HepG2 (cell line): ENCODE measurements around the gene NFRKB. TPM values are rescaled to one million over a fixed set of nuclear protein-coding genes. Genes with fewer than 3 reads are reported as not detected.

Experiments
- ATAC-seq: fragments of 200-7000 bp; cut with Tn5 transposase; 3 replicates; pipeline ENCODE4 v1.9.1; 2020; ENCODE audit warnings: mild to moderate bottlenecking, moderate library complexity
- BruUV-seq: library from RNA; stranded (reverse); fragments of 400-500 nt; replicated peaks from 2 replicates; lab custom pipeline; 2021; lab: Mats Ljungman, UMichigan
- CTCF ChIA-PET: fragments of 300-600 bp; formaldehyde crosslinking; extraction: SDS; loops from one replicate; lab custom pipeline; 2021; ENCODE audit warnings: low total read pairs, inconsistent platforms, low intra/inter-chr PET ratio; lab: Yijun Ruan, JAX
- POLR2A ChIA-PET: fragments of 350-600 bp; sonication (Branson Sonifier 250); formaldehyde crosslinking; loops from one replicate; lab custom pipeline; 2020; ENCODE audit warnings: antibody characterized with exemption, inconsistent platforms; lab: Yijun Ruan, JAX
- DNase-seq: peaks from one replicate; pipeline ENCODE4 v3.0.0-alpha.2; 2015; ENCODE audit warnings: low spot score
- FAIRE-seq: peaks from 3 replicates; lab custom pipeline; 2011; peaks lifted over from hg19 to GRCh38; lab: Jason Lieb, UNC
- H2AFZ ChIP-seq: one replicate; pipeline ENCODE4 v1.6.1; 2011; ENCODE audit warnings: low read length, inconsistent platforms
- H3K27ac ChIP-seq: fragments of 300-600 bp; 3 replicates; pipeline ENCODE4 v1.8.0; 2011; ENCODE audit warnings: mixed run types, mild to moderate bottlenecking, mixed read lengths, low read length, inconsistent platforms; ENCODE audit not compliant: insufficient read depth; ENCODE audit errors: extremely low read length
- H3K27me3 ChIP-seq, 2 experiments: fragments of 200-600 bp in 1 of 2; 2 replicates in 1 of 2; 3 replicates in 1 of 2; pipeline versions ENCODE4 v1.6.0 to v1.8.0; 2011; ENCODE audit warnings: low read length in 2 of 2, mild to moderate bottlenecking in 2 of 2, moderate library complexity in 2 of 2, inconsistent platforms in 1 of 2; ENCODE audit not compliant: insufficient read depth in 2 of 2, control insufficient read depth in 1 of 2
- H3K36me3 ChIP-seq, 2 experiments: fragments of 200-600 bp in 1 of 2; replicated peaks in 1 of 2; 2 replicates in 1 of 2; 3 replicates in 1 of 2; pipeline versions ENCODE4 v1.5.1 to v1.8.0; 2011; ENCODE audit warnings: low read length in 2 of 2, inconsistent platforms in 1 of 2; ENCODE audit not compliant: insufficient read depth in 2 of 2, control insufficient read depth in 1 of 2
- H3K4me1 ChIP-seq: 2 replicates; pipeline ENCODE4 v1.5.1; 2012; ENCODE audit warnings: low read length, inconsistent platforms; ENCODE audit not compliant: insufficient read depth
- H3K4me2 ChIP-seq: 2 replicates; pipeline ENCODE4 v1.6.0; 2011; ENCODE audit warnings: low read depth, low read length, inconsistent platforms
- H3K4me3 ChIP-seq, 3 experiments: fragments of 200-600 bp in 1 of 3; sonication (generic), shearing (Covaris generic) in 1 of 3; replicated peaks in 1 of 3; 2 replicates each; pipeline ENCODE4 v1.5.1; 2011 to 2016; ENCODE audit warnings: low read length in 3 of 3, inconsistent platforms in 2 of 3, low read depth in 2 of 3, mild to moderate bottlenecking in 2 of 3, control low read depth in 1 of 3, mixed read lengths in 1 of 3; ENCODE audit not compliant: insufficient read depth in 1 of 3
- H3K79me2 ChIP-seq: one replicate; pipeline ENCODE4 v1.6.1; 2011; ENCODE audit warnings: low read length, inconsistent platforms; ENCODE audit not compliant: insufficient read depth
- H3K9ac ChIP-seq: 2 replicates; pipeline ENCODE4 v1.6.0; 2011; ENCODE audit warnings: mild to moderate bottlenecking, low read depth, low read length, inconsistent platforms; ENCODE audit not compliant: insufficient read depth
- H3K9me3 ChIP-seq: 2 replicates; pipeline ENCODE4 v1.5.1; 2012; ENCODE audit warnings: mild to moderate bottlenecking, low read length
- H4K20me1 ChIP-seq: 2 replicates; pipeline ENCODE4 v1.6.0; 2011; ENCODE audit warnings: inconsistent platforms, mild to moderate bottlenecking, low read length, moderate library complexity; ENCODE audit not compliant: insufficient read depth
- DPF2 ChIP-seq: sonication (generic); formaldehyde crosslinking; IDR thresholded peaks from 2 replicates; pipeline ENCODE4 v1.4.0; 2020; ENCODE audit warnings: mild to moderate bottlenecking, low read depth, missing genetic modification reagents, borderline replicate concordance
- E2F1 ChIP-seq: sonication (generic); formaldehyde crosslinking; IDR thresholded peaks from 2 replicates; pipeline ENCODE4 v1.5.0; 2020; ENCODE audit warnings: missing genetic modification reagents
- RAD21 ChIP-seq: fragments of 450-650 bp; formaldehyde crosslinking; IDR thresholded peaks from 2 replicates; pipeline ENCODE4 v1.5.0; 2020; ENCODE audit warnings: mild to moderate bottlenecking
- SP4 ChIP-seq: sonication (generic); formaldehyde crosslinking; IDR thresholded peaks from 2 replicates; pipeline ENCODE4 v1.8.1; 2023; ENCODE audit warnings: mild to moderate bottlenecking, missing genetic modification reagents
- ZNF512 ChIP-seq: sonication (generic); formaldehyde crosslinking; IDR thresholded peaks from 2 replicates; pipeline ENCODE4 v1.4.0; 2020; ENCODE audit warnings: mild to moderate bottlenecking, missing genetic modification reagents
- ZNF513 ChIP-seq: sonication (generic); formaldehyde crosslinking; conservative IDR thresholded peaks from 2 replicates; pipeline ENCODE4 v1.5.0; 2020; ENCODE audit warnings: missing genetic modification reagents
- ZNF557 ChIP-seq: sonication (generic); formaldehyde crosslinking; IDR thresholded peaks from 2 replicates; pipeline ENCODE4 v1.4.0; 2020; ENCODE audit warnings: missing genetic modification reagents
- ZNF607 ChIP-seq: sonication (generic); formaldehyde crosslinking; IDR thresholded peaks from 2 replicates; pipeline ENCODE4 v1.5.1; 2020; ENCODE audit warnings: missing genetic modification reagents, mild to moderate bottlenecking, borderline replicate concordance
- ZNF883 ChIP-seq: sonication (generic); formaldehyde crosslinking; IDR thresholded peaks from 2 replicates; pipeline ENCODE4 v1.5.1; 2020; ENCODE audit warnings: mild to moderate bottlenecking, missing genetic modification reagents; ENCODE audit errors: not compliant biosample characterization
- WGBS: methylation state at CpG from one replicate; pipeline ENCODE4 v1.1.6; 2017; ENCODE audit warnings: low lambda C conversion rate; 5-methylcytosine and 5-hydroxymethylcytosine counted together
- in situ Hi-C: cut with HindIII; loops from 2 replicates; pipeline ENCODE4 v1.10.0; 2017; ENCODE audit warnings: low pct_unique_long_range_greater_than_20kb; ENCODE audit not compliant: extremely low pct_ligation_motif_present
- intact Hi-C: fragments of 100-400 bp; cut with micrococcal nuclease; formaldehyde crosslinking; loops from one replicate; pipeline ENCODE4 v1.10.0; 2022; ENCODE audit not compliant: unreplicated experiment
- polyA plus RNA-seq, 8 experiments: library from polyadenylated mRNA; depleted of rRNA in 3 of 8; stranded (reverse) in 7 of 8; unstranded in 1 of 8; fragments of >200 nt; fragmentation: Illumina TruSeq in 4 of 8; extraction: Trizol in 4 of 8; gene quantifications; 2 replicates each; pipeline versions ENCODE4 v1.2.1 to v1.2.3, GENCODE V29; 2011 to 2016; ENCODE audit warnings: low read depth in 4 of 8, missing spikeins in 1 of 8, mixed read lengths in 1 of 8; ENCODE audit not compliant: insufficient read depth in 1 of 8
- total RNA-seq, 5 experiments: library from RNA; depleted of rRNA; stranded (reverse); fragments of >200 nt; fragmentation: Illumina TruSeq; extraction: Trizol; gene quantifications; 2 replicates each; pipeline ENCODE4 v1.2.3, GENCODE V29; 2016; ENCODE audit warnings: low read depth in 1 of 5
- TF ChIP-seq, protein P1 (sequence below): sonication (generic); formaldehyde crosslinking; IDR thresholded peaks from 2 replicates; pipeline ENCODE4 v1.8.0; 2023; ENCODE audit warnings: mild to moderate bottlenecking, missing genetic modification reagents

The NFRKB gene
- total and polyA plus RNA-seq, 2 of the 13 experiments (the other 11 are each of a cell fraction or from before 2014, with no cell fraction given), result 22.9 to 23.7 TPM

- TF ChIP-seq SP4, result no peak
Measured at GRCh38 chr11:129930296-129930695, 34.9 kb upstream of the NFRKB start (continued).

GRCh38 chr11:129929721-129930120 lies 34.3 kb upstream of the NFRKB start:
- no peaks in the 10 kb centered on the region for H3K4me1 ChIP-seq
- H3K79me2 ChIP-seq, result no peaks in the 10 kb centered on the region
- peaks cover 2 to 26% of the 10 kb centered on the region in 2 experiments for H3K36me3 ChIP-seq
- no peaks in the 10 kb centered on the region for H3K27me3 ChIP-seq
- FAIRE-seq, result no peak
- H3K4me3 ChIP-seq, result no peak overlapping the region
- CTCF ChIA-PET, result no interaction called here
- 98% methylated on average over 2 of the region's 2 CpGs for WGBS
- no peak for TF ChIP-seq ZNF607 (CRISPR knock-in tag)
- no peak for TF ChIP-seq E2F1 (CRISPR knock-in tag)
- TF ChIP-seq ZNF513 (CRISPR knock-in tag), result no peak
- TF ChIP-seq, protein P1, sequence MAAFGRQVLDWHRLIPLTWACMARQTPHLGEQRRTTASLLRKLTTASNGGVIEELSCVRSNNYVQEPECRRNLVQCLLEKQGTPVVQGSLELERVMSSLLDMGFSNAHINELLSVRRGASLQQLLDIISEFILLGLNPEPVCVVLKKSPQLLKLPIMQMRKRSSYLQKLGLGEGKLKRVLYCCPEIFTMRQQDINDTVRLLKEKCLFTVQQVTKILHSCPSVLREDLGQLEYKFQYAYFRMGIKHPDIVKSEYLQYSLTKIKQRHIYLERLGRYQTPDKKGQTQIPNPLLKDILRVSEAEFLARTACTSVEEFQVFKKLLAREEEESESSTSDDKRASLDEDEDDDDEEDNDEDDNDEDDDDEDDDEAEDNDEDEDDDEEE (CRISPR knock-in tag), result no peak
- no peak for TF ChIP-seq ZNF883 (CRISPR knock-in tag)
- no peak for TF ChIP-seq RAD21 (CRISPR knock-in tag)
- TF ChIP-seq ZNF512 (CRISPR knock-in tag), result no peak
- TF ChIP-seq DPF2 (CRISPR knock-in tag), result no peak
- TF ChIP-seq ZNF557, result no peak
- TF ChIP-seq, all 625 proteins: peak for 0
- ATAC-seq (no peak), DNase-seq (no peak)
- BruUV-seq, result no TSS peak
- Histone ChIP-seq H3K4me2 (no peak overlapping the region), H3K9ac (no peak overlapping the region), H3K9me3 (no peaks in the 10 kb centered on the region), H4K20me1 (no peaks in the 10 kb centered on the region), H3K27ac (no peak overlapping the region), H2AFZ (no peak overlapping the region)
- intact Hi-C loops, result no loop called here
- in situ Hi-C loops, result loop anchor here (5.0 kb wide), 1 partner anchor 203 kb away; no protein-coding TSS in a partner anchor
- POLR2A ChIA-PET, result interaction anchor here (0.7 to 1.2 kb wide), 2 partner anchors 15 to 74 kb away, joined by 3 read pairs; no protein-coding TSS in a partner anchor
